Activated T-helper 2 cell treated with anti-CD3 and anti-CD28 coated beads, Interferon-gamma antibody, Interleukin-2, Interleukin-4, amounts not matched to agents 10 μg/mL and 5 μg/mL and 100 μg/mL, durations not matched to agents 14 hours and 24 hours and 36 hours (primary cell): Measurements from ENCODE around the gene GMPS. TPM values are rescaled to one million over a fixed set of nuclear protein-coding genes. Genes with fewer than 3 reads are reported as not detected.
"Not testable (repeated sequence)": the region's sequence is repeated elsewhere in the genome, so short reads cannot be mapped to it uniquely, and the experiment has no call there.

Source experiments
- DNase-seq: peaks from one replicate; pipeline ENCODE4 v3.0.0; 2021; ENCODE audit warnings: low spot score
- H3K27ac Mint-ChIP-seq: one replicate; pipeline ENCODE4 v1.8.0; 2021; ENCODE audit warnings: mixed read lengths
- H3K27me3 Mint-ChIP-seq: one replicate; pipeline ENCODE4 v1.8.0; 2021; ENCODE audit warnings: low read depth, mixed read lengths
- H3K36me3 Mint-ChIP-seq: one replicate; pipeline ENCODE4 v1.8.0; 2021; ENCODE audit warnings: low read depth, mixed read lengths
- H3K4me1 Mint-ChIP-seq: one replicate; pipeline ENCODE4 v1.8.0; 2021; ENCODE audit warnings: low read depth, mixed read lengths
- H3K4me3 Mint-ChIP-seq: one replicate; pipeline ENCODE4 v1.8.0; 2021; ENCODE audit warnings: low read depth, mild to moderate bottlenecking, moderate library complexity, mixed read lengths
- H3K9me3 Mint-ChIP-seq: one replicate; pipeline ENCODE4 v1.8.0; 2021; ENCODE audit warnings: mixed read lengths
- intact Hi-C: fragments of 100-400 bp; cut with micrococcal nuclease; formaldehyde crosslinking; loops from one replicate; pipeline ENCODE4 v1.15.1; 2023
- total RNA-seq: library from RNA; stranded (reverse); gene quantifications from 2 replicates; pipeline ENCODE4 v1.2.3, GENCODE V29; 2022

GMPS gene
- total RNA-seq, 1 donor from 2014 or later, result 135 TPM

DNA sequence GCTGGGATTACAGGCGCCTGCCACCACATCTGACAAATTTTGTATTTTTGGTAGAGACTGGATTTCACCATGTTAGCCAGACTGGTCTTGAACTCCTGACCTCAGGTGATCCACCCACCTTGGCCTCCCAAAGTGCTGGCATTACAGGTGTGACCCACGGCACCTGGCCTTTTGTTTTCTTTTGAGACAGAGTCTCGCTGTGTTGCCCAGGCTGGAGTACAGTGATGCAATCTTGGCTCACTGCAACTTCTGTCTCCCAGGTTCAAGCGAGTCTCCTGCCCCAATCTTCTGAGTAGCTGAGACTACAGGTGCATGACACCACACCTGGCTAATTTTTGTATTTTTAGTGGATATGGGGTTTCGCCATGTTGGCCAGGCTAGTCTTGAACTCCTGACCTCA, 10.0 kb upstream of the GMPS start:
- H3K36me3 Mint-ChIP-seq, H3K27ac Mint-ChIP-seq, DNase-seq, H3K27me3 Mint-ChIP-seq, H3K4me3 Mint-ChIP-seq, H3K9me3 Mint-ChIP-seq: not testable (repeated sequence)
- intact Hi-C loops, result loop anchor here (10.0 kb wide), 1 partner anchor 116 kb away; the partner anchor contains the start of gene PLCH1
- peaks cover 35% of the 10 kb centered on the region for H3K4me1 Mint-ChIP-seq

DNA sequence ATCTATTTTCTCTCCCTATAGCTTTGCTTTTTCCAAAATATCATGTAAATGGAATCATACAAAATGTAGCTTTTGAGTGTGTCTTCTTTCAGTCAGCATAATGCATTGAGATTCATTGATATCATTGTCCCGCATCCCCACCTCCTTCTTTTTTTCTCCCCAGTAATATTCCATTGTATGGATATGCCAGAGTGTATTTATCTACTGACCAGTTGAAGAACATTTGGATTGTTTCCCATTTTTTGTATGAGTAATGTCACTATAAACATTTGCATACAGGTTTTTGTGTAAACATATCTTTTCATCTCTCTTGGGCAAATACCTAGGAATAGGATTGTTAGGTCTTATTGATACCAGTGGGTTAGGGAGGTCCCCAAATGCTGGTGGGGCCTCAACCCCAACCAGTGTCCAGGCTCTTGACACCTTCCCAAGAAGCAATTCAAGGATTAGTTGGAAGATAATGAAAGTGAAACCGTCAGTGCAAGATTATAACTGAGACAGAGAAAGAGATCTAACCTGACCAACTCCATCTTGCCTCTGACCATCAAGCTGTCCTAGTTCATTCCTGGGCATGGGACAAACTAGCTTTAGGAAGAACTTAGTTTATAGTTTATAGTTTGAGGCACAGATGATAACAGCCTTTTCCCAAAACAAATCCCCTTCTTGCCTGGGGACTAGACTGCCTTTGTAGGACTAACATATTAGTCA, 8.8 kb upstream of the GMPS start:
- Mint-ChIP-seq H3K4me3 (no peak overlapping the region), H3K4me1 (peaks cover 35% of the 10 kb centered on the region), H3K9me3 (peaks cover 7% of the 10 kb centered on the region), H3K27ac (peak overlapping the region; percentile 71), H3K36me3 (peaks cover 4% of the 10 kb centered on the region), H3K27me3 (no peaks in the 10 kb centered on the region)
- intact Hi-C loops, result loop anchor here (1.0 to 10.0 kb wide), 3 partner anchors 7 to 117 kb away; partner anchors contain the start of genes GMPS, PLCH1 and SLC33A1
- DNase-seq, result no peak

DNA sequence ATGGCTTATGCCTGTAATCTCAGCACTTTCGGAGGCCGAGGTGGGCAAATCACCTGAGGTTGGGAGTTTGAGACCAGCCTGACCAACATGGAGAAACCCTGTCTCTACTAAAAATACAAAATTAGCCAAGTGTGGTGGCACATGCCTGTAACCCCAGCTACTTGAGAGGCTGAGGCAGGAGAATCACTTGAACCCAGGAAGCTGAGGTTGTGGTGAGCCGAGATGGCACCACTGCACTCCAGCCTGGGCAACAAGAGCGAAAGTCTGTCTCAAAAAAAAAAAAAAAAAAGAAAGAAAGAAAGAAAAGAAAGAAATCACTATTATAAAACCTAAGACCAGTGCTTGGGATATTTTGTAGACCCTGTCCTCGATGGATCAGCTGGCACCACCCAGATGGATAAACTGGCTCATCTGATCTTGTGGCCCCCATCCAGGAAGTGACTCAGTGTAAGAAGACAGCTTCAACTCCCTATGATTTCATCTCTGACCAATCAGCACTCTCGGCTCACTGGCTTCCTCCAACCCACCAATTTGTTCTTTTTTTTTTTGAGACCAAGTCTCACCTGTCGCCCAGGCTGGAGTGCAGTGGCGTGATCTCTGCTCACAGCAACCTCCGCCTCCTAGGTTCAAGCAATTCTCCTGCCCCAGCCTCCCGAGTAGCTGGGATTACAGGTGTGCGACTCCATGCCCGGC, 8.0 kb upstream of the GMPS start:
- Mint-ChIP-seq H3K4me3 (peak overlapping the region; percentile 5), H3K4me1 (peaks cover 35% of the 10 kb centered on the region), H3K27ac (peak overlapping the region; percentile 71)
- H3K36me3 Mint-ChIP-seq, H3K9me3 Mint-ChIP-seq, H3K27me3 Mint-ChIP-seq: not testable (repeated sequence)
- intact Hi-C loops, result loop anchor here (1.0 to 10.0 kb wide), 3 partner anchors 8 to 118 kb away; partner anchors contain the start of genes GMPS, PLCH1 and SLC33A1
- DNase-seq, result peak; percentile 66

GRCh38 chr3:155863072-155863784, 7.2 kb upstream of the GMPS start:
- peaks cover 7% of the 10 kb centered on the region for H3K9me3 Mint-ChIP-seq
- peak overlapping the region; percentile 71 for H3K27ac Mint-ChIP-seq
- intact Hi-C loops, result loop anchor here (10.0 kb wide), 1 partner anchor 118 kb away; the partner anchor contains the start of gene PLCH1

DNA sequence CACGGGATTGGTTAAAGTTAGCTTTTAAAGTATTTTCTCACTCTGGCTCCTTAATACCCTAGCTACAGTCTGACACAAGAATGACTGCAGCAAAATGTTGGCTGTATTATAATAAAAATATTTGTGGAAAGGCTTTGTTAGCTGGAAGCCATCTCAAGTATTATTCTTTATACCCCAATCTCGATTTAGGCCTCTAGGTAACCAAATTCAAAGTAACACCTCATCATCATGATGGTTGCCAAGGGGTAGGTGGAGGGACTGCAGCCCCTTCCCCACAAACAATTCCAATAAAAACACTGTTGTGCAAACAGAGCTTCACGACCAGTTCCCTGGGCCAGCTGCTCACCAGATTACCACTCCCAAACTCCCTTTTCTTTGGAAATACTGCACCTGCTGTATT, 759 bp upstream of the GMPS start:
- no peak for DNase-seq
- peaks cover 16% of the 10 kb centered on the region for H3K4me1 Mint-ChIP-seq
- no peaks in the 10 kb centered on the region for H3K27me3 Mint-ChIP-seq
- intact Hi-C loops, result loop anchor here (1.0 to 10.0 kb wide), 5 partner anchors 7 to 125 kb away; partner anchors contain the start of genes C3orf33, PLCH1 and SLC33A1
- no peaks in the 10 kb centered on the region for H3K9me3 Mint-ChIP-seq
- peak overlapping the region; percentile 90 for H3K4me3 Mint-ChIP-seq
- H3K27ac Mint-ChIP-seq, result peak overlapping the region; percentile 95
- H3K36me3 Mint-ChIP-seq, result peaks cover 8% of the 10 kb centered on the region

More at GRCh38 chr3:155863072-155863784, 7.2 kb upstream of the GMPS start:
- DNase-seq, result no peak
- Mint-ChIP-seq H3K4me3 (no peak overlapping the region), H3K36me3 (peaks cover 4% of the 10 kb centered on the region), H3K4me1 (peaks cover 33% of the 10 kb centered on the region), H3K27me3 (no peaks in the 10 kb centered on the region)

DNA sequence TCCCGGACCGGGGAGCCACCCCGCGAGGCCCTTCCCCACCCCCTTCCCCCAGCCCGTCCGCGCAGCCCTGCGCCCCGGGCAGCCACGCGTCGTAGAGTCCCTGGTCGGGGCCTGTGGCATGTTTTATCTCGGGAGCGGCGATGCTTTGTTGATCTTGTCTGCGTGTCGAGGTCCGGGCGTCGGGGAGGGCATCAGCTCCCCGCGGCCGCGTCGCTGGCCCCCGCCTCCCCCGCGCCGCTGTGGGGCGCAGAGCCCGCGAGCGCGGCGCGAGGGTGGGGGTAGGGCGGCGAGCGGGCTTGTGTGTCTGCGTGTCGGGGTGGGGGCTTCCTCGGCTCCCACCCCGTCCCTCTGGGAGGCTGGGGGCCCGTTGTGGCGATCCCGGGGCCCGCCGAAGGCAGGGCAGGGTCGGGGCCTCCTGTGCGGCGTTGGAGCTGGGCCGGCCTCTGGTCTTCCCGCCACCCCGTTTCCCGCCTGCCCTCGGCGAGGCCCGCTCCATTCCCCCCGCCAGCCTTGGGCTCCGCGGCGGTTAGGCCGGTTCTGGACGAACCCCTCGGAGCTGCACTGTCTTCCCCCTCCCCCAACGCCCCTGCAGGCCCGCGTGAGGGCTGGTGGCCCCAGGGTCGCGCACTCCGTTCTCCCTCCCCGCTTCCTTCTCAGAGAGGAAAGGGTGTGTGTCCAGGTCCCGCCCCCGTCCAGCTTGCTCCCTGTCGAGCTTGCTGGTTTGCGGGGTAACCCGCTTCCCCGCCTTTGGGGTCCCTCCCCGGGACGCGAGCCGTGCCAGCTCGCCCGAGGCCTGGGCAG, 695 bp downstream of the GMPS start:
- Mint-ChIP-seq H3K4me3 (peak overlapping the region; percentile 91), H3K27me3 (no peaks in the 10 kb centered on the region), H3K9me3 (no peaks in the 10 kb centered on the region), H3K36me3 (peaks cover 10% of the 10 kb centered on the region), H3K27ac (peak overlapping the region; percentile 84), H3K4me1 (peaks cover 20% of the 10 kb centered on the region)
- intact Hi-C loops, result loop anchor here (1.0 to 2.0 kb wide), 4 partner anchors 9 to 65 kb away; partner anchors contain the start of genes C3orf33 and SLC33A1
- DNase-seq, result peak; percentile 54

DNA sequence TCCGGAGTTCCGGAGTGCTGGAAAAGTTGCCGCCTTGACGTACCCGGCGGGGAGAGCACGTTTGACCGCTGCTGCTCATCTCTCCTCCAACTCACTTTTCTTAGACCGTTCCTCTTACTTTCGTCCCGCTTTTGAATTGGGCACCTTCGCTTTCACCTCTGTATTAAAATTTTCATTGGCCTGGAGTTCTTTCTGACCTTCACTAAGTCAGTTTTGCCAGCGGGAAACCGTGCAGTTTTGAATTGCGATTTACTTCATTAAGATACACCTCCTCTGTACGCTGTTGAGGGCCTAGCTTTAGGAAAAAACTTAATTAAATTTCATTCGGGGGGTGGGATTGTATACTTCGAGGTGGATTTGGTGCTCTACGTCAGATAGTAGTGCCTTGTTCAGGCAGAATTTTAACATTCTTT, 1.3 kb downstream of the GMPS start:
- Mint-ChIP-seq H3K36me3 (peaks cover 12% of the 10 kb centered on the region), H3K27me3 (no peaks in the 10 kb centered on the region), H3K27ac (peak overlapping the region; percentile 84), H3K4me1 (peaks cover 21% of the 10 kb centered on the region), H3K4me3 (peak overlapping the region; percentile 91), H3K9me3 (no peaks in the 10 kb centered on the region)
- intact Hi-C loops, result loop anchor here (2.0 kb wide), 1 partner anchor 17 kb away; no protein-coding TSS in a partner anchor
- no peak for DNase-seq

DNA sequence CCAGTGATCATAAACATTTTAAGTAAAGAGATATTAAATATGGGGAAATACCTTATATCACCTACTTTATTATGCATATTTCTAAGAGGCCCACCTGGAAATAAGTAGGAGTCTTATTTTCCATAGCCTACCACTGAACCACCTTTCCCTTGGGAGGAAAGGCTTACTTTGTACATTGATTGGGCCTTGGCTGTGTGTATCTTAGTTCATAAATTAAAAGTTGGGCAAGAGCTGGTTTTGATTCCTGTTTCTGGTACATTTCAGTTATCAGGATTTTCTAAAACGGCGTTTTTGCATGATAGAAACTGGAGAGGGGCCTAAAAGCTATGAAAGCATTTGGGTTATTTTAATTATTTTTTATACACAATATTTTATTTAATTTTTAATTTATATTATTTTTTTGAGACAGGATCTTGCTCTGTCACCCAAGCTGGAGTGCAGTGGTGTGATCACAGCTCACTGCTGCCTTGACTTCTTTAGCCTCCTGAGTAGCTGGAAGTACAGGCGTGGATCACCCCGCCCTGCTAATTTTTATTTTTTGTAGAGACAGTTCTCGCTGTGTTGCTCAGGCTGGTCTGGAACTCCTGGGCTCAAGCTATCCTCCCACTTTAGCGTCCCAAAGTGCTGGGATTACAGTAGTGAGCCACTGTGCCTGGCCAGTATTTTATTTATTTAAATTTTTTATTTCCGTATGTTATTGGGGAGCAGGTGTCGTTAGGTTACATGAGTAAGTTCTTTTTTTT, 2.6 kb downstream of the GMPS start:
- Mint-ChIP-seq H3K9me3 (no peaks in the 10 kb centered on the region), H3K4me1 (peaks cover 29% of the 10 kb centered on the region), H3K36me3 (peaks cover 15% of the 10 kb centered on the region), H3K27ac (peak overlapping the region; percentile 46), H3K27me3 (no peaks in the 10 kb centered on the region), H3K4me3 (peak overlapping the region; percentile 21)
- DNase-seq, result no peak
- intact Hi-C loops, result no loop called here

- DNase-seq, result no peak
- Mint-ChIP-seq H3K36me3 (peaks cover 19% of the 10 kb centered on the region), H3K4me3 (no peak overlapping the region), H3K9me3 (no peaks in the 10 kb centered on the region), H3K27ac (no peak overlapping the region), H3K27me3 (no peaks in the 10 kb centered on the region), H3K4me1 (peaks cover 42% of the 10 kb centered on the region)
- intact Hi-C loops, result no loop called here
Measured at GRCh38 chr3:155876037-155876436, 5.6 kb downstream of the GMPS start.

- H3K4me3 Mint-ChIP-seq, result no peak overlapping the region
- no peaks in the 10 kb centered on the region for H3K9me3 Mint-ChIP-seq
- no peak overlapping the region for H3K27ac Mint-ChIP-seq
- no peak for DNase-seq
- no peaks in the 10 kb centered on the region for H3K27me3 Mint-ChIP-seq
- intact Hi-C loops, result no loop called here
- peaks cover 19% of the 10 kb centered on the region for H3K36me3 Mint-ChIP-seq
- H3K4me1 Mint-ChIP-seq, result peaks cover 44% of the 10 kb centered on the region
Measured at GRCh38 chr3:155876503-155876902, 6.1 kb downstream of the GMPS start.

- DNase-seq, result no peak
- Mint-ChIP-seq H3K4me3 (no peak overlapping the region), H3K36me3 (peaks cover 11% of the 10 kb centered on the region), H3K27ac (peak overlapping the region; percentile 14), H3K27me3 (no peaks in the 10 kb centered on the region), H3K4me1 (peaks cover 43% of the 10 kb centered on the region), H3K9me3 (no peaks in the 10 kb centered on the region)
- intact Hi-C loops, result no loop called here
Measured at GRCh38 chr3:155880286-155880685, 9.8 kb downstream of the GMPS start.
